GM12874 (cell line): Measurements from ENCODE around the gene PPP1R1B.

Experiments used
- TF ChIP-seq, protein P1 (sequence below): IDR thresholded peaks from 2 replicates; pipeline ENCODE4 v1.5.1; 2011; ENCODE audit warnings: low read depth, mild to moderate bottlenecking, control low read depth, low read length, moderate library complexity; ENCODE audit not compliant: insufficient read depth

Gene PPP1R1B

DNA sequence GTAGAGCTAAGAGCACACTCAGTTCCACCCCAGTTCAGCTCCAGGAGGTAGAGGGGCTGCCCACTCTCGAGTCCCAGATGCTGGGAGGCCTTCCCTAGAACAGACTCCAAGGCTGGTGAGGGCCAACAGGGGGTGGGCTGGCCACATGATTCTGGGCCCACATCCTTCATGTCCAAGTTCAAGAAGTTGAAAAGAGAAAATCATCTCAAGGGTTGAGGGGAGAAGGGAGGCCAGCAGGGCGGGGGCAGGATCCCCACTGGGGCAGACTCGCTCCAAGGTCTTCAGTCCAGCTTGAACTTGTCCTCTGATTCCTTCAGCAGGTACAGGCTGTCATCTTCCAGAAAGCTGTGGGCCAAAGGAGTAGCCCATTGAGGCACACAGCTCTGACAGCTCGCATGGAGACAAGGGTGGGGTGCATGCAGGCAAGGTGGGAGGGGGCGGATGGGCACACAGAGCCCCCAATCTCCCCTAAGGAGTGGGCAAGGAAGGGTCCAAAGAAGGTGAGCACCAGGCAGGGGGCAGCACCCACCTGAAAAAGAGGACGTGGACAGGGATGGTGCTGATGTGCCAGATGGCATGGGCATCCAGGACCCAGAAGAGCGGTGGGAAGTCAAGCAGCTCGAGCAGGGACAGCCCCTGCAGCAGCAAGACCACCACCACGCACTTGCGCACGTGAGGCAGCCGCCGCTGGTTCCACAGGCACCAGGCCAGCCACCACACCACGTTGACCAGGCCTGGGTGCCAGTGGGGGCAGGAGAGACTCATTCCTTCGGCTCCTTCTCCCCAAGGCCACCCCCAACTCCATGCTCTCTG, 46.0 kb downstream of the PPP1R1B start:
- TF ChIP-seq, protein P1, sequence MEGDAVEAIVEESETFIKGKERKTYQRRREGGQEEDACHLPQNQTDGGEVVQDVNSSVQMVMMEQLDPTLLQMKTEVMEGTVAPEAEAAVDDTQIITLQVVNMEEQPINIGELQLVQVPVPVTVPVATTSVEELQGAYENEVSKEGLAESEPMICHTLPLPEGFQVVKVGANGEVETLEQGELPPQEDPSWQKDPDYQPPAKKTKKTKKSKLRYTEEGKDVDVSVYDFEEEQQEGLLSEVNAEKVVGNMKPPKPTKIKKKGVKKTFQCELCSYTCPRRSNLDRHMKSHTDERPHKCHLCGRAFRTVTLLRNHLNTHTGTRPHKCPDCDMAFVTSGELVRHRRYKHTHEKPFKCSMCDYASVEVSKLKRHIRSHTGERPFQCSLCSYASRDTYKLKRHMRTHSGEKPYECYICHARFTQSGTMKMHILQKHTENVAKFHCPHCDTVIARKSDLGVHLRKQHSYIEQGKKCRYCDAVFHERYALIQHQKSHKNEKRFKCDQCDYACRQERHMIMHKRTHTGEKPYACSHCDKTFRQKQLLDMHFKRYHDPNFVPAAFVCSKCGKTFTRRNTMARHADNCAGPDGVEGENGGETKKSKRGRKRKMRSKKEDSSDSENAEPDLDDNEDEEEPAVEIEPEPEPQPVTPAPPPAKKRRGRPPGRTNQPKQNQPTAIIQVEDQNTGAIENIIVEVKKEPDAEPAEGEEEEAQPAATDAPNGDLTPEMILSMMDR: no peak

DNA sequence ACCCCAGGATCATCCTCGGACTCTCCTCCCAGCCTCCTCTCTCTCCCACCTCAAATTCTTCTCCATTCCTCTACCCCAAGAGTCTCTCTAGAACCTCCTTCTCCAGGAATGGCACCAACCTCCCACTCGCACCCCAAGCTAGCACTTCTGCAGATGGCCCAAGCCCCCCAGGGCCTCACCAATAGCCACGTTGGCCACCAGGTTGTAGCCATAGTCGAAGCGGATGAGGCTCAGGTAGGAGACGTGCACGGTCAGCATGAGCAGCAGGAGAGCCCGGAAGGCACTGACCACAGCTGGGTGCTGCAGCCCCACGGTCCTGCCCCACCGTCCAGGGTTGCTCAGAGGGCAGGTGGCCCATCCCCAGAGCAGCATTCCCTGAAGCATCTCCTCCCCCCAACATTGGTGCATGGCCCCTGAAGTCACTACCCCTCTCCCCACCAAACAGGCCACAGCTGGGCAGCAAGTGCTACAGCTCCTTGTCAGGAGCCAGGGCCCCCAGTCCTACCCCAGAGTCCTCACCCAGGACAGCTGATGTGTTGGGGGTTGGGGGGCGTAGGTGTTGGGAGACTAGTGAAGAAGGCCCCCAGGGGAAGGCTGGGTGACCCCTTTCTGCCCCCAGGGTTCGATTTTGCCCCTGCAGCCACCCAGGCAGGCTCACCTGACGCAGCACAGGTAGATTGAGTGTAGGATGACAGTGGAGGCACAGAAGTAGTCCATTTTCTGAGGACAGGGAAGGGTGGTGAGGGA, 46.8 kb downstream of the PPP1R1B start:
- TF ChIP-seq, protein P1: no peak

DNA sequence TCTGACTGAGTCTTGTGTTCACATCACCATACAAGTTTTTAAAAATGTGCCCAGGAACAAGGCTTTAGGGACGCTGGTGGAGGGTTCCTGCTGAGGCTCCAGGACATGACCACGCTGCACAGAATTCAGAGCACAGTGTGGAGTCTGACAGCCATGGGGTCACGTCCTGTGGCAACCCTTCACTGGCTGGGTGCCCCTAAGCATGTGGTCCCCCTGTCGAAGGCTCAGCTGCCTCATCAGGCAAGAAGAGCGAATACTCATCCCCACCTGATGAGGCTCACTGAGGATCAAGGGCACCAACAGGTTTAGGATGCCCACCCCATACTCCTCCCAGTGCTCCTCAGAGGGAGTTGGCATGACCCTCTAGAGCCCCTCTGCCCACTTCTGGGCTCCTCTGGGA, 47.4 kb downstream of the PPP1R1B start:
- TF ChIP-seq, protein P1: no peak

DNA sequence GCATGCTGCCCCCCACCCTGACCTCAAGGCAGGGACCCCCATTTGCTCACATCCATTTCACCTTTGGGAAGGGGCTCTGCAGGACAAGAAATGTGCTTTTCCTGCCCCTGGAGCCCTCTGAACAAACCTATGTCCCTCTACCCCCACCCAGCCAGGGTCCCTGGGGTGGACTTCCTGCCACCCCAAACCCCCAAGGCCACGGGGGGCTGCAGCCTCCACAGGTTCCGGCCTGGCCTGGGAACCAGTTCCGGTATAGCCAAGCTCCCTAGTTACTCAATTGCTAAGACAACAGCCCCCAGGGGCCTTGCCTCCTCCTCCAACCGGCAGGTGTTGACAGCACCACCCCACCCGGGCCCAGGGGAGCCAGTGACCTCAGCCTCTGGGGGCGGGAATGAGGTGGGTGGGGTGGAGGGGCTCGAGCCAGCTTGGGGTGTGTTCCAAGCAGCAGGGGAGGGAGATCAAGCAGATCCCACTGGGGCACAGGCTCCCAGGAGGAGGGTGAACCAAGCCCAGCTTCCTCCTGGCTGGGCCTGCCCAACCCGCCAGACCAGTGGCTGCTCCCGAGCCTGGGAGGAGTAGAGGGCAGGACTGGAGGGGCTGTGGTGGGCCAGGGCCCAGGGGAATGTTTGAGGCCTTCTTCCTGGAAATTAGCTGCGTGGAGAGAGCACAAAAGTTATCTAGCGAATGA, 48.1 kb downstream of the PPP1R1B start:
- TF ChIP-seq, protein P1: no peak

DNA sequence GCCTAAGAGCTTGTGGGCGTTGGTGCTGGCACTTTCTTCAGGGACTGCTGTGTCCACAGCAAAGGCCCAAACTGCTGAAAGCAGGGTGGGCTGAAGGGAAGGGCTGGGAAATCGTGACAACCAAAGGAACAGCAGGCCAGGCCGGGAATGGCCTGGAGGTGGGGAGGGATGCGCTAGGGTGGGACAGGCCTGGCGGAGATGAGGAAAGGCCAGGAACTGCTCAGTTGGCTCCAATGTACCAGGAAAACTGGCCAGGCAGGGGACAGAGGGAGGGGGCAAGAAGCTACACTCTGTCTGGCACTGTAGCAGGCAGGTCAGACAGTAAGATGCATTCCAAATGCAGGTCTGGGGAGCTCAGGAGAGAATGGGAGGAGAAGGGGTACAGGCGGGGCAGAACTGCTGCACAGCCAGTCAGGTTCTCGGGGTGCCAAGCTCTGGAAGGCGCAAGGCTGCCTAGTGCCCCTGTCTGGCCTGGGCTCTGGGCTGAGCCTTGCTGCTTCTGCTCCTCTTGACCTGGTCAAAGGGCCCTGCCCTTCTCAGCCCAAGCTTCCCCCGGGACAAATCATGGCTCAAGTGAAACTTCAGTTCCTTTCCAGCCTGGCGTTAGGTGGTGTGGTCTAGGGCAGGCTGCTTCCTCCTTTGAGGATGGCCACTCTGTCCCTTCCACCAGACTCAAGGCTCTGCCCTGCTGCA, 48.8 kb downstream of the PPP1R1B start:
- TF ChIP-seq, protein P1: no peak

DNA sequence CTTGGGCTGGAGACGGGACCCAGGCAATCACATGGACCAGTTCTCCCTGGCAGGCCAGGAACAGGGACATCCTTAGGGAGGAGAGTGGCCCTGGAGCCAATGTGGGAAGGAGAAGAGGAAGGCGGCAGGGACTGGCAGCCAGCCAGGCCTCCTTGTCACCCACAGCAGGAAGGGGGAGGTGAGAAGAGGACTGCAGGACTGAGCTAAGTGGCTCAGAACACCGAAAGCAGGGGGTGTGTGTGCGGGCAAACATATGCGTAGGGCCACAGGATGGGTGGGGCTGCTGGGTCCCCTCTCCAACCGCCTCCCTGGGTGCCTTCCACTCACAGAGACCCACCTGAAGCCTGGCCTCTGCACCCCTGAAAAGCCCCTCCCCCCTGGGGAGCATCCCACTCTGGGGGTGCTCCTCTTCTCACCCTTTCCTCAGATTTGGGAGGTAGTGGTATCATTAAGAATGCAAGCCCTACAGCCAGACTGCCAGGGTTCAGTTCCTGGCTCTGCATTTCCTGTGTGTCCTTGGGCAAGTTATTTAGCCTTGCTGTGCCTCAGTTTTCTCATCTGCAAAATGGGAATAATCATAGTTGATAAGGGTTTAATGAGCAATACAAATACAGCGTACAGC, 49.6 kb downstream of the PPP1R1B start:
- TF ChIP-seq, protein P1: no peak

DNA sequence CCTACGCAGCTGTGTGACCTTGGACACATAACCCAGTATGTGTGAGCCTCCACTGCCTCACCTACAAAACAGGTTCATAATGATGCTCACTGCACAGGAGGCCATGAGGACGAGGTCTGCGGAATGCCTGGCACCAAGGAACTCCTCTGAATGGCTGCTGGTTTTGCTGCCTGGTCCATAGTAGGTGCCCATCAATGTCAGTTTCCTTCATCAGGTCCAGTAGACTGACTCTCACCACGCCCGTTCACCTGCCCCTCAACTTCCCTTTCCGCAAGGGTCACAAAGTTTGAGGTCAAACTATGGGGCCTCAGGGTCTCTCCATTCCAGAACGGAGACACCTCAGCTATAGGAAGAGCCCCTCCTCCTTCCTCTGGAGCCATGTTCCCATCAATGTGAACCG, 50.3 kb downstream of the PPP1R1B start:
- TF ChIP-seq, protein P1: no peak
